HepG2 (cell line): ENCODE measurements around the gene CDK6. TPM values are rescaled to one million over a fixed set of nuclear protein-coding genes. Genes with fewer than 3 reads are reported as not detected.

Experiments
- ATAC-seq: fragments of 200-7000 bp; cut with Tn5 transposase; 3 replicates; pipeline ENCODE4 v1.9.1; 2020; ENCODE audit warnings: mild to moderate bottlenecking, moderate library complexity
- BruUV-seq: library from RNA; stranded (reverse); fragments of 400-500 nt; replicated peaks from 2 replicates; lab custom pipeline; 2021; lab: Mats Ljungman, UMichigan
- CTCF ChIA-PET: fragments of 300-600 bp; formaldehyde crosslinking; extraction: SDS; loops from one replicate; lab custom pipeline; 2021; ENCODE audit warnings: low total read pairs, inconsistent platforms, low intra/inter-chr PET ratio; lab: Yijun Ruan, JAX
- POLR2A ChIA-PET: fragments of 350-600 bp; sonication (Branson Sonifier 250); formaldehyde crosslinking; loops from one replicate; lab custom pipeline; 2020; ENCODE audit warnings: antibody characterized with exemption, inconsistent platforms; lab: Yijun Ruan, JAX
- DNase-seq: peaks from one replicate; pipeline ENCODE4 v3.0.0-alpha.2; 2015; ENCODE audit warnings: low spot score
- FAIRE-seq: peaks from 3 replicates; lab custom pipeline; 2011; peaks lifted over from hg19 to GRCh38; lab: Jason Lieb, UNC
- H2AFZ ChIP-seq: one replicate; pipeline ENCODE4 v1.6.1; 2011; ENCODE audit warnings: low read length, inconsistent platforms
- H3K27ac ChIP-seq: fragments of 300-600 bp; 3 replicates; pipeline ENCODE4 v1.8.0; 2011; ENCODE audit warnings: mixed run types, mild to moderate bottlenecking, mixed read lengths, low read length, inconsistent platforms; ENCODE audit not compliant: insufficient read depth; ENCODE audit errors: extremely low read length
- H3K27me3 ChIP-seq, 2 experiments: fragments of 200-600 bp in 1 of 2; 2 replicates in 1 of 2; 3 replicates in 1 of 2; pipeline versions ENCODE4 v1.6.0 to v1.8.0; 2011; ENCODE audit warnings: low read length in 2 of 2, mild to moderate bottlenecking in 2 of 2, moderate library complexity in 2 of 2, inconsistent platforms in 1 of 2; ENCODE audit not compliant: insufficient read depth in 2 of 2, control insufficient read depth in 1 of 2
- H3K36me3 ChIP-seq, 2 experiments: fragments of 200-600 bp in 1 of 2; replicated peaks in 1 of 2; 2 replicates in 1 of 2; 3 replicates in 1 of 2; pipeline versions ENCODE4 v1.5.1 to v1.8.0; 2011; ENCODE audit warnings: low read length in 2 of 2, inconsistent platforms in 1 of 2; ENCODE audit not compliant: insufficient read depth in 2 of 2, control insufficient read depth in 1 of 2
- H3K4me1 ChIP-seq: 2 replicates; pipeline ENCODE4 v1.5.1; 2012; ENCODE audit warnings: low read length, inconsistent platforms; ENCODE audit not compliant: insufficient read depth
- H3K4me2 ChIP-seq: 2 replicates; pipeline ENCODE4 v1.6.0; 2011; ENCODE audit warnings: low read depth, low read length, inconsistent platforms
- H3K4me3 ChIP-seq, 3 experiments: fragments of 200-600 bp in 1 of 3; sonication (generic), shearing (Covaris generic) in 1 of 3; replicated peaks in 1 of 3; 2 replicates each; pipeline ENCODE4 v1.5.1; 2011 to 2016; ENCODE audit warnings: low read length in 3 of 3, inconsistent platforms in 2 of 3, low read depth in 2 of 3, mild to moderate bottlenecking in 2 of 3, control low read depth in 1 of 3, mixed read lengths in 1 of 3; ENCODE audit not compliant: insufficient read depth in 1 of 3
- H3K79me2 ChIP-seq: one replicate; pipeline ENCODE4 v1.6.1; 2011; ENCODE audit warnings: low read length, inconsistent platforms; ENCODE audit not compliant: insufficient read depth
- H3K9ac ChIP-seq: 2 replicates; pipeline ENCODE4 v1.6.0; 2011; ENCODE audit warnings: mild to moderate bottlenecking, low read depth, low read length, inconsistent platforms; ENCODE audit not compliant: insufficient read depth
- H3K9me3 ChIP-seq: 2 replicates; pipeline ENCODE4 v1.5.1; 2012; ENCODE audit warnings: mild to moderate bottlenecking, low read length
- H4K20me1 ChIP-seq: 2 replicates; pipeline ENCODE4 v1.6.0; 2011; ENCODE audit warnings: inconsistent platforms, mild to moderate bottlenecking, low read length, moderate library complexity; ENCODE audit not compliant: insufficient read depth
- CHCHD3 ChIP-seq: sonication (generic); formaldehyde crosslinking; IDR thresholded peaks from 2 replicates; pipeline ENCODE4 v1.8.0; 2022; ENCODE audit warnings: mild to moderate bottlenecking, missing genetic modification reagents, moderate library complexity
- LCORL ChIP-seq, 2 experiments: fragments of 450-650 bp in 1 of 2; sonication (generic) in 1 of 2; formaldehyde crosslinking in 1 of 2; IDR thresholded peaks; 2 replicates each; pipeline versions ENCODE4 v1.5.0 to v1.6.1; 2017 to 2020; ENCODE audit warnings: antibody characterized with exemption in 1 of 2, missing genetic modification reagents in 1 of 2
- MBD4 ChIP-seq: IDR thresholded peaks from 2 replicates; pipeline ENCODE4 v1.6.1; 2012; ENCODE audit warnings: low read length, inconsistent platforms, borderline replicate concordance
- NCOA1 ChIP-seq: sonication (generic); formaldehyde crosslinking; IDR thresholded peaks from 2 replicates; pipeline ENCODE4 v1.9.0; 2021; ENCODE audit warnings: missing genetic modification reagents
- NPAS2 ChIP-seq: sonication (generic); formaldehyde crosslinking; IDR thresholded peaks from 2 replicates; pipeline ENCODE4 v1.8.0; 2022; ENCODE audit warnings: mild to moderate bottlenecking, missing genetic modification reagents, borderline replicate concordance
- RBM22 ChIP-seq: fragments of 200-400 bp; formaldehyde crosslinking; optimal IDR thresholded peaks from 2 replicates; pipeline ENCODE3; 2017; ENCODE audit warnings: mild to moderate bottlenecking, low read length, moderate library complexity
- STAT6 ChIP-seq: sonication (generic); formaldehyde crosslinking; IDR thresholded peaks from 2 replicates; pipeline ENCODE4 v1.4.0; 2020; ENCODE audit warnings: missing genetic modification reagents, mild to moderate bottlenecking, borderline replicate concordance
- TEAD3 ChIP-seq: optimal IDR thresholded peaks from 2 replicates; pipeline ENCODE3; 2016; ENCODE audit warnings: borderline replicate concordance
- ZNF281 ChIP-seq: sonication (generic); formaldehyde crosslinking; IDR thresholded peaks from 2 replicates; pipeline ENCODE4 v1.4.0; 2020; ENCODE audit warnings: missing genetic modification reagents, borderline replicate concordance
- WGBS: methylation state at CpG from one replicate; pipeline ENCODE4 v1.1.6; 2017; ENCODE audit warnings: low lambda C conversion rate; 5-methylcytosine and 5-hydroxymethylcytosine counted together
- in situ Hi-C: cut with HindIII; loops from 2 replicates; pipeline ENCODE4 v1.10.0; 2017; ENCODE audit warnings: low pct_unique_long_range_greater_than_20kb; ENCODE audit not compliant: extremely low pct_ligation_motif_present
- intact Hi-C: fragments of 100-400 bp; cut with micrococcal nuclease; formaldehyde crosslinking; loops from one replicate; pipeline ENCODE4 v1.10.0; 2022; ENCODE audit not compliant: unreplicated experiment
- polyA plus RNA-seq, 8 experiments: library from polyadenylated mRNA; depleted of rRNA in 3 of 8; stranded (reverse) in 7 of 8; unstranded in 1 of 8; fragments of >200 nt; fragmentation: Illumina TruSeq in 4 of 8; extraction: Trizol in 4 of 8; gene quantifications; 2 replicates each; pipeline versions ENCODE4 v1.2.1 to v1.2.3, GENCODE V29; 2011 to 2016; ENCODE audit warnings: low read depth in 4 of 8, missing spikeins in 1 of 8, mixed read lengths in 1 of 8; ENCODE audit not compliant: insufficient read depth in 1 of 8
- total RNA-seq, 5 experiments: library from RNA; depleted of rRNA; stranded (reverse); fragments of >200 nt; fragmentation: Illumina TruSeq; extraction: Trizol; gene quantifications; 2 replicates each; pipeline ENCODE4 v1.2.3, GENCODE V29; 2016; ENCODE audit warnings: low read depth in 1 of 5
- TF ChIP-seq, protein P1 (sequence below): IDR thresholded peaks from 2 replicates; pipeline ENCODE4 v1.6.1; 2016; ENCODE audit warnings: mild to moderate bottlenecking, missing biosample characterization, missing genetic modification reagents

The CDK6 gene
- total and polyA plus RNA-seq, 2 of the 13 experiments (the other 11 are each of a cell fraction or from before 2014, with no cell fraction given), result 34.6 to 90.8 TPM

GRCh38 chr7:92854501-92855238 is 18.3 kb upstream of the CDK6 start:
- H3K4me3 ChIP-seq, result no peak overlapping the region
- no peak overlapping the region for H3K4me2 ChIP-seq
- no peaks in the 10 kb centered on the region for H3K79me2 ChIP-seq
- DNase-seq (no peak), FAIRE-seq (no peak), ATAC-seq (no peak)
- in situ Hi-C loops (no loop called here), intact Hi-C loops (no loop called here)
- H3K27me3 ChIP-seq, result no peaks in the 10 kb centered on the region
- TF ChIP-seq, protein P1, sequence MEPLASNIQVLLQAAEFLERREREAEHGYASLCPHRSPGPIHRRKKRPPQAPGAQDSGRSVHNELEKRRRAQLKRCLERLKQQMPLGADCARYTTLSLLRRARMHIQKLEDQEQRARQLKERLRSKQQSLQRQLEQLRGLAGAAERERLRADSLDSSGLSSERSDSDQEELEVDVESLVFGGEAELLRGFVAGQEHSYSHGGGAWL (CRISPR knock-in tag), result no peak
- TF ChIP-seq MBD4 (no peak), CHCHD3 (CRISPR knock-in tag) (no peak), LCORL (IDR thresholded peaks at IDR 0.05) (no peak), LCORL (CRISPR knock-in tag; IDR thresholded peaks at IDR 0.05) (no peak), RBM22 (no peak), NCOA1 (CRISPR knock-in tag) (no peak), STAT6 (CRISPR knock-in tag) (no peak), NPAS2 (CRISPR knock-in tag) (no peak), ZNF281 (no peak), TEAD3 (CRISPR knock-in tag) (no peak)
- ChIA-PET POLR2A (no interaction called here), CTCF (no interaction called here)
- H4K20me1 ChIP-seq, result no peaks in the 10 kb centered on the region
- H3K27ac ChIP-seq, result no peak overlapping the region
- H3K9me3 ChIP-seq, result no peaks in the 10 kb centered on the region
- 93% methylated on average over 5 of the region's 5 CpGs for WGBS
- no TSS peak for BruUV-seq
- no peak overlapping the region for H3K9ac ChIP-seq
- no peak overlapping the region for H2AFZ ChIP-seq
- H3K4me1 ChIP-seq, result peaks cover 9% of the 10 kb centered on the region
- H3K36me3 ChIP-seq, result no peaks in the 10 kb centered on the region
